NCI-H146 treated with DMSO at 0.1 percent for 48 hours (cell line): ENCODE measurements around the gene CDH11.

ENCODE experiments used
- DNase-seq: peaks from one replicate; lab custom pipeline; 2025; ENCODE audit not compliant: unreplicated experiment; lab: John Stamatoyannopoulos, UW

Gene CDH11

GRCh38 chr16:65116818-65117430 is 4.9 kb downstream of the CDH11 start:
- DNase-seq, result no peak

- DNase-seq, result no peak
These were observed 5.6 kb downstream of the CDH11 start for GRCh38 chr16:65116216-65116615.

DNA sequence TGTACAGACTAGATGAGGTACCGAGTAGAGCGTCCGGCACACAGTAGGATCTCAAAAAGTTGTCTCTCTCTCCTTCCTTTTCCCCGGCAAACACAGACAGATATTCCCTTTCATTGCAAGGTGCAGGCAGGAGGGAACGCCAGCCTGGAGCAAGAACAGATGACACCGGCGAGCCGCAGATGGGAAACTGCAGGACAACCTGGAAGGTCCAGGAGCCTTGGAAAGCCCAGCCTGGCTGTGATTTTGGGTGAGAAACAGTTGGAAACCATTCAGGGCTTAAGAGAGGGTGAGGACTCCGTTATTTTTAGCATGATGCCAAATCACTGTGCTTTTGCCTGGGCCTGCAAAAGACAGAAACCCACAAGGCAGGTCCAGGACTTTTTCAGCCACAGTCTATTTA is 7.3 kb downstream of the CDH11 start:
- no peak for DNase-seq

GRCh38 chr16:65113441-65113840 is 8.4 kb downstream of the CDH11 start:
- DNase-seq, result no peak

- DNase-seq, result no peak
These were observed 10.6 kb downstream of the CDH11 start for GRCh38 chr16:65111306-65111705.

DNA sequence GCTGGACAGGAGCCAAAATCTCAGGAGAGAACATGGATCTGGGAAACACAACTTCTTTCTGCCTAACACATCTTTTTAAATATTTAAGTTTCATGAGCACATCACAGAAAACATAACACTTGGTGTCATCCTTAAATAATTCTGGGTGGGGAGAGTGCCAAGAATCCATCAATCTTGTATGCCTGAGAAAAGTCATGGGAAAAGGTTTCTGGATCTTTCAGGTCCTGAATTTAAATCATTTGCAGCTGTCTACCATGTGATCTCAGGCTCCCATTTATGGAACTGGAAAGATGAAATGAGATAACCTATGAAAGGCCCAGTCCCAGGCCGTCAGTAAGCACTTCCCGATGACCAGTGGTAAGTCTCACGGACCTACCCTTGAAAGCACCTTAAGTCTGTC is 15.1 kb downstream of the CDH11 start:
- no peak for DNase-seq

GRCh38 chr16:65105171-65105570 is 16.7 kb downstream of the CDH11 start:
- no peak for DNase-seq

GRCh38 chr16:65104471-65104870 is 17.4 kb downstream of the CDH11 start:
- no peak for DNase-seq

DNA sequence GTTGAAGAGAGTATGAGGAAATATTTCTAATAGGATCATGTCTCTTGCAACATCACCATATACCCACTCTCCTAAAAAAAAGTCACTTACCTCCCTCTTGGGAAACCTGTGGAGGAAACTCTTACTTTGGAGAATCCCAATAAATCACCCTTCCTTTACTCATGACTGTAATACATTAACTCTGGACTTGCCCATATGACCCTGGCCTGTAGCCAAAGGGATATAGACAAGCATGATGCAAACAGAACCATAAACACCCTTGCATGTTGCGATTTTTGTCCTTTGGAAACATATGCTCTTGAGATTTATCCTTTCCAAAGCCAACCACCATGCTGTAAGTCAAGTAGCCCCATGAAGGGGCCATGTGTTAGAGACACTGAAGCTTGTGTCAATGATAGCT is 19.5 kb downstream of the CDH11 start:
- DNase-seq, result no peak

DNA sequence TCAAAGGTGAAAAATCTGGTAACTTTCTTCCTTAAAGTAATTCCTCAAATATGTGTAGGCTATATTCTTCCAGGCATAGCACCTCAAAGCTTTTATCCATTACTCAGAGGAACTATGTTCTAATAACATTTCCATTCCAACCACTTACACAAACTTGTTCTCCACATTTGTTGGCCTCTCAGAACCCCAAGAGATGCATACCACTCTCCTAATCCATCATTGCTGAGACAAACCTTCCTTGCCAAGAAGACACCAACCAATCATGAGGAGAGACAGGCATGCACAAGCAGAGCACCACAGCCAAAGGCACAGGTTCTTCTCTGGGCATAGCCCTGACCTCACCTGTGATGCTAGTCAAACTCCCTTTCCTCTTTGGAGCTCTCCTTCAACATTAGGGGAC is 20.9 kb downstream of the CDH11 start:
- DNase-seq, result no peak

DNA sequence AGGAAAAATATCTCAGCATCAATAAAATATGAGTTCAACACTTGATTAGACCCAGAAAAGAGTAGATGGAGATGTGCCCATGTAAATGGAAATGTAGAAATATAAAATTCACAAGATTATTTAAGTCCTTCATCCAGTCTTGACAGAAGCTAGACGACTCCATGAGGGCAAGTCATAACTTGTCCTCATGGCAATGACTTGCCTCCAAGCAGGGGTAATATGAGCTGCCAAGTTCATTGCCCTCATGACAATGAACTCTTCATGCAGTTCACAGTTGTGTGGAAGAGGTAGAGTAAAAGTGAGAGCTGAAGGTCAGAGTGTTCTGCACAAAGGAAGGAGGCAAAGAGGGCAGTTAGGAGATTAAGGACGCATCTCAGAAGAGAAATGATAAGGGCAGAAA is 22.3 kb downstream of the CDH11 start:
- no peak for DNase-seq

DNA sequence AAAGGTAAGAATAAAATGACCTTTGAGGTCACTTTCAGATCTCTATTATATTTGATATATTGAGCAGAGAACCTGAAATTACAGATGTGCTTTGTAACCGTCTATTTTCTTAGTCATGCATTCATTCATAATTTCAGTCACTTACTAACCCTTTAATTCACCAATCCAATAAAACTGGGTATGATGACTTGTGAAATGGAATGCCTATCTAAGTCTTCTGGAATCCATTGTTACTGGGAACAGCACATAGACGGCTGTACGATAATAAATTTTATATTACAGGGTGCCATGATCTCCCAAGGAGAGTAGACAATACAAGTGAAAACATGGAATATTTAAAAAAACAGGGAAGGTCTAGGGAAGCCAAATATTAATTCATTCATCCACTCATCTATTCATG is 22.9 kb downstream of the CDH11 start:
- no peak for DNase-seq

DNA sequence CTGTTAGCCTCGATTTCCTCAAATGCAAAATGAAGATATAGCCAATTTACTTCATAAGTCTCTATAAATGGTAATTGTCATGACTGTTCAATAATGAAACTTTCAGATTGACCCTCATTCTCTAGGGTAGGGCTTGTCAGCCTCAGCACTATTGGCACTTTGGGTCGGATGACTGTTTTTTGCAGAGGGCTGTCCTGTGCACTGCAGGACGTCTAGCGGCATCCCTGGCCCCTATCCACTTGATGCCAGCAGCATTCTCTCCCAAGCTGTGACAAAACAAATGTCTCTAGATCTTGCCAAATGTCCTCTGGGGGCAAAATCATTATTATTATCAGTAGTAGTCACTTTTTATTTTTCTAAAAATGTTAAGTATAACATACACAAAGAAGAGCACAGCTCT is 24.6 kb downstream of the CDH11 start:
- no peak for DNase-seq

DNA sequence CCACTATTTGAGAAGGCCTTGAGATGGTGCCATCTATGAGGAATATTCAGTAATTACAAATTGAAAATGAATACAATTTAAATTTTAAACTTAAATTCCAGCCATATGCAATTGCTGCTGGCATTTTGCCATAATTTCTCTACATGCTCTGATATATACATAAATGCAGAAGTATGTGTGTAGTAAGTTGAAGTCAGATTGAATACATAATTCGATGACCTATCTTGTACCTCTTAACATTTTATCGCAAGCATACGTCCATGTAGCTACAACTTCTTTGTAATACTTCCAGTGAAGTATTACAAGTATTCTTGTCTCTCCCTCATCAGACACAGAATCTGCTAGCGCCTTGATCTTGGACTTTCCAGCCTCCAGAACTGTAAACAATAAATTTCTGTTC is 26.0 kb downstream of the CDH11 start:
- no peak for DNase-seq

GRCh38 chr16:65095090-65095728 is 26.7 kb downstream of the CDH11 start:
- no peak for DNase-seq

GRCh38 chr16:65094009-65094408 is 27.9 kb downstream of the CDH11 start:
- DNase-seq, result no peak

DNA sequence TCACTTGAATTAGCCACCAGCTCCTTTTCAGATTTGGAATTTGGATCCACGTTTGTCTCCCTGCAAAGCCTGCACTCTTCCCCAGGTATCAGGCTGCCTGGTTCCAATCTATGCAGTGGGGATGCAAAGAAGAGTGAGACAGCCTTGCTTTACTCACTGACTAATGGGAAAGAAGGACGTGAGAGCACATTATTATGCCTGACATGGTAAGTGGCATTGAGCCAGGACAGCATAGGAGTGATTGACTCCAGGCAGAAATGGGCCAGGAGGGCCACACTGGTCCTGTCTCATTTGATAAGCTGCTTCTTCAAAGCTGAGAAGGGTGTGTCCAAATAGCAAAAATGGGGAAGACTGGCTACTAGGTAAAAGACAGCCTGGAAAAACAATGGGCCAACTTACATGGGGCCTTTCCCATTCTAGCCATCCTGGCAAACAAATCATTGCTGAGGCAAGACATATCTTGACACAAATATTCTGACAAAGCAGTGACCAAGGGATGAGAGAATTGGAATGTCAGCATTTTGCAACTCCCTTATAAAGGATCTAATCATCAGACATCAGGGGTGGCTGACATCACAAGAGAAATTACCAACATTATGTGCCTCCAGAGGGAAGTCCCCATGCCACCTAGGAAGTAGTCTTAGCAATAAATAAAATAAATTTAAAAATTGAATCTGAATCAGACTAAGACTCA is 38.6 kb downstream of the CDH11 start:
- DNase-seq, result no peak

- DNase-seq, result no peak
These were observed 42.3 kb downstream of the CDH11 start for GRCh38 chr16:65079549-65079948.

GRCh38 chr16:65077181-65077580 is 44.7 kb downstream of the CDH11 start:
- no peak for DNase-seq

- no peak for DNase-seq
These were observed 46.0 kb downstream of the CDH11 start for GRCh38 chr16:65075877-65076276.

DNA sequence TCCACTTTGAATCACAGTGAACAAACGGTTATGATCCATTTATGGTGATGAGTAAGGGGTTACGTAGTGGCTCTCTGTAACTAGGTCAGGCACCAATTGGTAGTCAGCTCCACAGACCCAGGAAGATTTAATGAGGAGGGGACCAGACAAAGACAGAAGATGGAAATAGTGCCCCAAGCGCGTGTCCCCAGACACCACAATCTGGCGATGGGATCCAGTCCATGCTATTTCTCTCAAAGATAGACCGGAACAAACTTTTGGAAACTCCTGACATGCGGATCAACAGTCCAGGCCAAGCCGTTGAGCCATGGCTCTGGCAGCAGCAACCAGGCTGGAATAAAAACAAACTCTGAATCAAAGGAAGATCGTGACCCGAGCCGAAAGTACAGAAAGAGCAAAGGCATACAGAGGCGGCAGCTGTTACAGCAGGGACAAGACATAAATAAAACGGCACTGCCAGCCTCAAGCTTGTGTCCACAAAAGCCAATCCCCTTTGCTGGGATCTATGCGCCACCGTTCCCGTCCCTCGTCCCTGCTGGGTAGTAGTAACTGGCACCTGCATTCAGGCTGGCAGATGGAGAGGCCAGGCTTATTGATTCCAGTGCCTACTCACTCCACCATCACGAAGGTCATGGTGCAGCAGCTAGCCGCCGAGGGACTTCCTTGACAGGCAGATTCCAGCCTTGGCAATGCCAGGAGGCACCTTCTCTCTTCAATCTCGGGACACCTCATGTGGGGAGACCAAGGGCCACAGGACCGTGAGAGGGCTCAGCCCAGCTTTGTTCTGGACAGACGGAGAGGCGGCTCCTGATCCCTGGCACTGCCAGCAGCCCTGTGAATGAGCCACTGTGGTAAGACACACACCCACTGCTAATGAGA is 50.2 kb downstream of the CDH11 start:
- DNase-seq, result no peak
